Stimulated activated CD8-positive, alpha-beta memory T cell treated with anti-CD3 and anti-CD28 coated beads, Interleukin-12 subunit alpha, Interleukin-12 subunit beta, amount 100 ng/mL, for 24 hours (primary cell): Measurements from ENCODE around the gene SLC34A3.
"Not testable (repeated sequence)": the region's sequence is repeated elsewhere in the genome, so short reads cannot be mapped to it uniquely, and the experiment has no call there.

ENCODE experiments used
- DNase-seq: peaks from one replicate; pipeline ENCODE4 v3.0.0-alpha.2; 2020; ENCODE audit errors: extremely low read depth

Gene SLC34A3

DNA sequence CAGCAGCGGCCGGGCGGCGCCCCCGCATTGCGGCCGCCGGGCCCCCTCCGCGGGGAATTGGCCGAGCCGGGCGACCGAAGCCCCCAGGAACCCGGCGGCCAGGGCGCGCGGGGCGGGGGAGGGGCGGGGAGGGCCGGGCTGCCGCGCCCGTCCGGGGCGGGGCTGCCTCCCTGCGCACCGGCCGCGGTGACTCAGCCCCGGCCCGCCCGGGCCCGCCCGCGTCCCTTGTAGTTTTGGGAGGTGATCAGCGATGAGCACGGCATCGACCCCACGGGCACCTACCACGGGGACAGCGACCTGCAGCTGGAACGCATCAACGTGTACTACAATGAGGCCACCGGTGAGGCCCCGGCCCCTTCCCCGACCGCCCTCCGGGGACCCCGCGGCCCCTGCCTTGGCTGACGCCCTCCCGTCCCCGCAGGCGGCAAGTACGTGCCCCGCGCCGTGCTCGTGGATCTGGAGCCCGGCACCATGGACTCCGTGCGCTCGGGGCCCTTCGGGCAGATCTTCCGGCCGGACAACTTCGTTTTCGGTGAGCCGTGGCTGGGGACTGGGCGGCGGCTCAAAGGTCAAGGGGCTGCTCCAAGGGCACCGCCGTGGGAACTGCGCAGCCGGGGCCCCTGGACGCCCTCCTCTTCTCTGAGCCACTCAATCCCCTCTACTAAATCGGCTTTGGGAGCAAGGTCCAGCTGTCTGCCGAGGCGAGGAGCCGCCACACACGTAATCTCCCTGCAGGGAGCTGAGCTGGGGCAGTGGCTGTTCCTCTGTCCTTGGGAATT lies 11.0 kb downstream of the SLC34A3 start:
- DNase-seq: peak; percentile 51

DNA sequence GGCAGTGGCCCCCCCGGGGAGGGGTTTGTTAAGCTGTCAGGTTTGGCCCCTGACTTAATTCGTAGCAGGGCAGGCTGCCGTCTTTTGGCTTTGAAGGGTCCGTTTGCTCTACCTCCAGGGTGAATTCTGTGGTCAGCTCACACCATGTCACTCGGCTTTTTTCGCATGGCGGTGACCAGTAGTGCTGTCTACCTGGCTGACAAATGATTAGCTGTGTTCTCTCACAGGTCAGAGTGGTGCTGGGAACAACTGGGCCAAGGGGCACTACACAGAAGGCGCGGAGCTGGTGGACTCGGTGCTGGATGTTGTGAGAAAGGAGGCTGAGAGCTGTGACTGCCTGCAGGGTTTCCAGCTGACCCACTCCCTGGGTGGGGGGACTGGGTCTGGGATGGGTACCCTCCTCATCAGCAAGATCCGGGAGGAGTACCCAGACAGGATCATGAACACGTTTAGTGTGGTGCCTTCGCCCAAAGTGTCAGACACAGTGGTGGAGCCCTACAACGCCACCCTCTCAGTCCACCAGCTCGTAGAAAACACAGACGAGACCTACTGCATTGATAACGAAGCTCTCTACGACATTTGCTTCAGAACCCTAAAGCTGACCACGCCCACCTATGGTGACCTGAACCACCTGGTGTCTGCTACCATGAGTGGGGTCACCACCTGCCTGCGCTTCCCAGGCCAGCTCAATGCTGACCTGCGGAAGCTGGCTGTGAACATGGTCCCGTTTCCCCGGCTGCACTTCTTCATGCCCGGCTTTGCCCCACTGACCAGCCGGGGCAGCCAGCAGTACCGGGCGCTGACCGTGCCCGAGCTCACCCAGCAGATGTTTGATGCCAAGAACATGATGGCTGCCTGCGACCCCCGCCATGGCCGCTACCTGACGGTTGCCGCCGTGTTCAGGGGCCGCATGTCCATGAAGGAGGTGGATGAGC lies 11.8 kb downstream of the SLC34A3 start:
- no peak for DNase-seq

DNA sequence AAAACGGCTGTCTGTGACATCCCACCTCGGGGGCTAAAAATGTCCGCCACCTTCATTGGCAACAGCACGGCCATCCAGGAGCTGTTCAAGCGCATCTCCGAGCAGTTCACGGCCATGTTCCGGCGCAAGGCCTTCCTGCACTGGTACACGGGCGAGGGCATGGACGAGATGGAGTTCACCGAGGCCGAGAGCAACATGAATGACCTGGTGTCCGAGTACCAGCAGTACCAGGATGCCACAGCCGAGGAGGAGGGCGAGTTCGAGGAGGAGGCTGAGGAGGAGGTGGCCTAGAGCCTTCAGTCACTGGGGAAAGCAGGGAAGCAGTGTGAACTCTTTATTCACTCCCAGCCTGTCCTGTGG lies 12.5 kb downstream of the SLC34A3 start:
- not testable (repeated sequence) for DNase-seq

DNA sequence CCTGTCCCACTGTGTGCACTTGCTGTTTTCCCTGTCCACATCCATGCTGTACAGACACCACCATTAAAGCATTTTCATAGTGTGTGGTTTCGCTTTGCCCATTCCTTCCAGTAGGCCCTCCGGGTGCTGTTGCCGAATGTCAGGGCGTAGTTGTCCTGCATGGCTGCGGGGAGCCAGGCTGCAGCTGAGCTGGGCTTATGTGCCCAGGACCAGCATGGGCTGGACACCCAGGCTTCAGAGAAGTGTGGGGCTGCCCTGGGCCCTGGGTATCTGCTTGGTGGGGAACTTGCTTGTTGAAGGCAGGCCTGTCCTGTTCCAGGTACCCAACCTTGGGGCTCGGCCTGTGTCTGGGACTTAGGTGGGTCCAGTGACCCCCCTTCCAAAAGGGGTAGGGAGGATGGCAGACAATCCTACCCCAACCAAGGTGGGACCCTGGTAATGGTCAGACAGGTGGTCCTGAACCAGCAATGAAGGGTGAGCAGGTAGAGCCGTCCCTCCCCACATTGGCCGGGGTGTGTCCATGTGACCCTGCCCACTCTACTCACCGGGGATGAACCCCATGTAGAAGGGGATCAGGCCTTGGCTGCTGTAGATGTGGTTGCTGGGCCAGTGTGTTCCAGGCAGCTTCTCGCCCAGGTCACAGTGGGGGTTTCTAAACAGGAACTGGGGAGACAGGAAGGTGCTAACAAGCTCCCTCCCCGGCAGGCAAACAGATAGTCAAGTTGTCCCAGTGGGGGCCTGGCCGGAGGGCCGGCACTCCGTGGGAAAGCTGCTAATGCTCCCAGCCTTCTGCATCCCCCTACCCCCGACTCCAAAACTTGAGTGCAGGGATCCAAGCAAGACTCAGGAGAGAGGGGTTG lies 13.2 kb downstream of the SLC34A3 start:
- DNase-seq: no peak

DNA sequence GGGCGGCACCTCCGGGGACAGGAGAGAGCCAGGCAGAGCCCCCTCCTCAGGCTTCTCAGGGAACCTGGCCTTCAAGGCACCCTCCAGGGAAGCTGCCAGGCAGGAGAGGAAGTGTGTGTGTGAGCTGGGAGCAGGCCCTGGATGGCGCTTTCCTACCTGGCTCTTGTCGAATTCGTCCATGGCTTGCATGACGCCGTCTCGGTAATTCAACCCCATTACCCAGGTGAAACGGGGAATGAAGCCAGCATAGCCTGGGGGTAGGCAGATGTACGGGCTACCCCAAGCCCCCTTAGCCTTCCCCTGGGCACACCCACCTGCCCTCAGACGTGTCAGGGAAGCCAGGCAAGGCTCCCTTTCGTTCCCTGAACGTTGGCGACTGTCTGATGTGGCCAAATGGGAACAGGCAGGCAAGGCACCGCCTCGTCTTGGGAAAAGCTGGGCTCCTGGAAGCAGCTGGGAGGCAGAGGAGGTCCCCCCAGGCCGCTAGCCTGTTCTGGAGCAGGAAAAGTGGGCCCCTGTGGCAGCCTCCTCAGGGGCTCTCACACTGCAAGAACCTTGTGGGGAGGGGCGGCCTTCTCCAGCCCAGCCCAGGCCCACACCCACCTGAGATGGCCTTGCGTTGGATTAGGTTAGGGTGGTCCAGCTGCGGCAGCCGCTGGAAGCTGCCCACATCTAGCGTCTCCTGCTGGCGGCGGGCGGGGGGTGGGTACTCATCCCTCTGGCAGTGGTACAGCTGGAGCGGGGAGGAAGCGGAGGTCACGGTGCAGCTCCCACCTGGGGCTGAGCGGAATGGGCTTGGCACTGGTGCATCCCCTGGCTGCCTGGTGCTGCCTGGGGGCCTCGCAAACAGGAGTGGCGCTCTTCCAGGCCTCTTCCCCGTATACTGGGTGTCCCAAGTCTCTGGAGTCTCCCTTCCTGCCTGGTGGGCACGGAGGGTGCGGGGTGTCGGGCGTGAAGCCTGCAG lies 14.1 kb downstream of the SLC34A3 start:
- DNase-seq: no peak

DNA sequence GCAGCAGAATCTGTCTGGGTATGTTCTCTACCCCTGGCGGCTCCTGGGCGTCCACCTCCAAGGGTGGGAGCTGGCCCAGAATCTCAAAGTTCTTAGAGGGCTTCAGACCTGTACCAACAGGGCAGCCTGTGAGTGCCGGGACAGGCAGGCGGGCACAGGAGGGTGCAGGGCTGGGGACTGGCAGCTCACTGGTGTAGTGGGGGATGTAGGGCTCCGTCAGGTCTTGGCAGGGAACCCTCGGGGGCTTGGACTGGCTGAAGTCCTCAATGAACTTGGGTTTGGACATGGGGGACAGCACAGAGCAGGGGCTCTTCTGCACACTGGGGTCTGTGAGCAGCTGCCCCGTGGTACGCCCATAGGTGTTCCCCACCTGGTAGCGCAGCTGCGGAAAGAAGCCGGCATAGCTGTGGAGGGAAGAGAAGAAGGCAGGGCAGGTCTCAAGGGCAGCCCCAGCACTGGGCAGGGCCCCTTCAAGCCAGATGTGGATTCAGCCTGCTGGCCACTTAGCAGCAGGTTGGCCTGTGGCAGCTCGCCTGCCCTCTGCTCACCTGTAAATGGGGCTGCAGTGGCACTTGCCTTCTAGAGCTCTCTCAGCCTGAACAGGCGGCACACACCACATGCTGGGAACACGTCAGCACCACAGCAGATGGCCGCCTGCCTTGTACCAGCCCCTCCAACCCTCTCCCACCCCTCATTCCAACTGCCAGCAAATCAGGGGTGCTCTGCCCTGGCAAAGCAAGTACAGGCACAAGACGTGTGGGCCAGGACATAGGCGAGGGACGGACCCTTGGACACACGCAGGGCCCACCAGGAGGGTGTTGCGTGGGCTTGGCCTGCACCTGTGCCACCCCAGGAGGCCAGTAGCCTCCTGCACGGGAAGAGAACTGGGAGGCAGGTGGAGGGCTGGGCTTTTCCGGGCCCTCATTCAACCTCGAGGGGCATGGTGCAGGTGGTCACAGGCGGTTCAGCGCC lies 15.0 kb downstream of the SLC34A3 start:
- DNase-seq: no peak

DNA sequence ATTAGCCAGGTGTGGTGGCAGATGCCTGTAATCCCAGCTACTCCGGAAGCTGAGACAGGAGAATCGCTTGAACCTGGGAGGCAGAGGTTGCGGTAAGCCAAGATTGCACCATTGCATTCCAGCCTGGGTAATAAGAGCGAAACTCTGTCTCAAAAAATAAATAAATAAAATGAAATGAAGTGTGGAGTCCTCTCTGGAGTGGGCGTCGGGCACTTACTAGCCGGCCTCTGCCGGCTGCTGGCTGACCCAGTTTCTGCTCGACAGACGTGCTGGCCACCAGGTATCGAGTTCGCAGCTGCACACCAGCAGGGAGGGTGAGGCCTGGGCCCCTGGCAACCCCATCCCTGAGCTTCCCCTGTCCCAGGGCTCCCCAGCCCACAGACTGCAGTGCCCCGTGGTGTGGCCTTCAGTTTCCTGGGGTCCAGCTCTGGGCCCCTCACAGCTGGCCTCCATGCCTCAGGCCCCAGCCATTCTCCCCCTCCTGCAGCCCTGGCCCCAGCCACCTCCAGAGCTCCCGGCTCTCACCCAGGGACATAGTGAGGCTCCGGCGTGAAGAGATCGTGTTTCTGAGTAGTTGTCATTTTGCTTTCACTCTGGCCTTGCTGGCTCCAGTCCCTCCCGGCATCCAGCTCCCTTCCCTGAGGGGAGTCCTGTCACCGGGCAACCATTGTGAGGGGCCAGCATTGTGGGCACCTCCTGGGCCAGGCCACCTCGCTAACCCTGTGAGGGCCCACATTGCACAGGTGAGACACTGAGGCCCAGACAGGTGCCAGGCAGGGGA lies 16.6 kb downstream of the SLC34A3 start:
- DNase-seq: no peak

DNA sequence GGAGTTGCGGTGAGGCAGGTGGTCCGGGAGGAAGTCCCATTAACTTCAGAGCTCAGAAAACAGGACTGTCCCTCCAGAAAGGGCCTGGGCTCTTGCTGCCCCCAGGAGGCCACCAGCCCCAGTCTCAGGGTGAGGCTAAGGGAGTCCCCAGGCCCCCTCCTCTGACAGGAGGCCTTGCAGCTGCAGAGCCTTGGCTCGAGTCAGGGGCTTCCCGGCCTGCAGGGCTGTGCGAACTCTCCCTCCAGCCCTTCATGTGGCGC lies 17.1 kb downstream of the SLC34A3 start:
- DNase-seq: no peak

DNA sequence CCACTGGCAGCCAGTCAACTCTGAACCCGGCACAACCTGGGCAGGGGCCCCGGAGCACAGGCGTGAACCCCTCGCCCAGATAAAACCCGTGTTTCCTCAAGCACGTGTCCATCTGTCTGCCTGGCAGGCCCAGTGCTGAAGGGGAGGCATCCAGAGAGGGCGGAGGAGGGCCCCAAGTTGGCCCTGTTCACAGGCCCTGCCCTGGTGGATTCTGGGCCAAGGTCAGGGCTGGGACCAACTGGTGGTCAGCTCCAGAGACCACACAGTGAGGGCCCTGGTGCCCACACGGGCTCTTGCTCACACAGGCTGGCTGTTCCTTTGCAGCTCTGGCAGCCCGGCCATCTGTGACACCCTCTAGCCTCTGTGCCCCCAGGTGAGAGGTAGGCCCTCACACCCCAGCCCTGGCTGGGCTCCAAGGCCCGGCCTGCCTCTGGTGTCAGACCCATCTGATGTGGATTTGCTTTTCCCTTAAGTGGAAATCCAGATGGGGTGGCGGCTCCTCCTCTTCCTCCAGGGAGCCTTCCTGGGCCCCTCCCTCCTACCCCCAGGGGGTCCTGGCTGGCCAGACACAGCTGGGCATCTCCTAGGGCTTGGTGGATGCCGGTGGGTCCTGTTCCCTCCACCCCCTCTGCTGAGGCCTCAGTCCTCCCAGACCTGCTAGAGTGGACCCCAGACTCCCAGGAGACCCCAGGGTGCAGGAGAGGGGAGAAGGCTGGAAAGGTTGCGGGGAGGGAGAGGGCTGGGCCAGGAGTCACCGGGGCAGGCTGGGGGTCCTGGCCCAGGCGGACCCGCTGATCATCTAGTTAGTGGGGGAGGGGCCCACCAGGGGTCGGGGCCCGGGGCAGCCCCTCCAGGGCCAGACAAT lies 19.9 kb downstream of the SLC34A3 start:
- no peak for DNase-seq

DNA sequence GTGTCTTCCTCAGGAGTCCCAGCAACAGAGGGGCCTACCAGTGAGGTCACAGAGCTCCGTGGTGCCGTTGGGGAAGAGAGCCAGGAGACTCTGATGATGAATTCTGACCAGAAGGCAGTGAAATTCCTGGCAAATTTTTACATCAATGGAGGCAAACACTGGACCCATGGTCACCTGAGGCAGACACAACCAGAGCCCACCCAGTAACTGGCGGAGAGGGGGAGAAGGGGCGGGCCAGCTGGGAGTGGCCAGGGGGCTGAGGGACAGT lies 20.4 kb downstream of the SLC34A3 start, which contains the start of gene STPG3:
STPG3 (plus strand) TSS at position 93 of the 268 bp plus-strand sequence; CDS start at position 94, 1 bp downstream.
- no peak for DNase-seq

DNA sequence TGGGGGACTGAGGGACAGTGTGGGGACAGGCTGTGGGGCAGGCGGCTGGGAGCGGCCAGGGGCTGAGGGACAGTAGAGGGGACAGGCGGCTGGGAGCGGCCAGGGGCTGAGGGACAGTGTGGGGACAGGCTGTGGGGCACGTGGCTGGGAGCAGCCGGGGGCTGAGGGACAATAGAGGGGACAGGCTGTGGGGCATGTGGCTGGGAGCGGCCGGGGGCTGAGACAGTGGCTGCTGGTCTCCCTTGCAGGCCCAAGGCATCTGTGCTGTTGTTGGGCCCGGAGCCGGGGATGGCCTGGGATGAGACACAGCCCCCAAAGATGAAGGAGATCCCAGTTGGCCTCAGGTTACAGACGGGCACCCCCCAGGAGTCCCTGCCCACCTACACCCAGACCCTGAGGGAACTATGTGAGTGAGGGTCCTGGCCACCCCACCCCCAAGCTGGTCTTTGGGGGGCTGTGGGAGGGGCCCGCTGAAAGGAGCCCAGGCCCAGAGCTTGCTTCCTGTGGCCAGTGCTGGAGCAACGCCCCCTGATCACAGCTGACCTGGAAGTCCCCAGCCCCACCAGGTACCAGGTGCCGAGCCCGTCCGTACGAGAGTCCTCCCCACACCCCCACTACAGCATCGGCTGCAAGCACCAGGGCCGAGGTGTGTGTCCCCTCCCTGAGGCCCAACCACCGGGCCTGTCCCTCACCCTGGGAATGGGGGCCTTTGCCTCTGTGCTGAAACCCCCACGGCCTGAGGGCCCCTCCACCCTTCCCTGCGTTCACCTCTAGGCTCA lies 21.0 kb downstream of the SLC34A3 start:
- no peak for DNase-seq

DNA sequence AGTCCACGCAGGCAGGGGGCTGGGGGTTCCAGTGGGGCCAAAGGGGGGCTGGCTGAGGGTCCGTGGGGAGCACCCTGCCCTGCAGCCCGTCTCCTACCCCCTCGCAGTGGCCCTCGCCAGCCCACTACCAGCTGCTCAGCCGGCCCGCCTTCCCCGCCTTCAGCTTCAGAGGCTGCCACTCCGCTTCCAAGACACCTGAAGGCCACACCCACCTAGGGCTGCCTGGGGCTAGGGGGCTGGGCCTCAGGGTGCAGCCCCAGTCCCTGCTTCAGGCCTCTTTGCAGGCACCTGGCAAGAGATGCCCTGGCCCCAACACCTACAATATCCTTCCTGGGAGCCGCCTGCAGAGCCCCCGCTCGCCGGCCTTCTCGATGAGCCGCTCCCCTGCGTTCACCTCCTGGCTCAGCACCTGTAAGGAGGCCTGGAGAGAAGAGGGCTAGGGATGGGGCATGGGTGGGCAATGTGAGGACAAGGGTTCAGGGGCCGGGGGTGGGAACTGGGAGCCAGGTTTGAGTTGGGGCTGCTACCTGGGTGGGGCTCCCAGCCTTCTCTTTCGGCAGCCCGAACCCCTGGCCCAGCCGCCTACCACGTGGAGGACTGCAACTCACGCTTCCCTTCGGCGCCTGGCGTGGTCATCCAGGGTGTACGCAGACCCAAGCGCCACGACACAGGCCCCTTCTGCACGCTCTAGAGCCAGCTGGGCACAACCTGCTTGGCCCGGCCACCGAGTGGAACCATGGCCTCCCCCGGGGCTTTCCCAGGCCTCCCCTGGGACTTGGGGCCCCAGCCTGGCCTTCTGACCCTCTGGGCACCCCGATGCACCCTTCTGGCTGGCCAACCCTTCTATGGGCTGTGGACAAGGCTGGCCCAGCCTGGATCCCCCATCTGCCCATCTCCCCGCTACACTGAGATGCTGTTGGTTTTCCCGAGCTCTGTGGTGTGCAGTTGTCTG lies 22.1 kb downstream of the SLC34A3 start:
- DNase-seq: no peak

DNA sequence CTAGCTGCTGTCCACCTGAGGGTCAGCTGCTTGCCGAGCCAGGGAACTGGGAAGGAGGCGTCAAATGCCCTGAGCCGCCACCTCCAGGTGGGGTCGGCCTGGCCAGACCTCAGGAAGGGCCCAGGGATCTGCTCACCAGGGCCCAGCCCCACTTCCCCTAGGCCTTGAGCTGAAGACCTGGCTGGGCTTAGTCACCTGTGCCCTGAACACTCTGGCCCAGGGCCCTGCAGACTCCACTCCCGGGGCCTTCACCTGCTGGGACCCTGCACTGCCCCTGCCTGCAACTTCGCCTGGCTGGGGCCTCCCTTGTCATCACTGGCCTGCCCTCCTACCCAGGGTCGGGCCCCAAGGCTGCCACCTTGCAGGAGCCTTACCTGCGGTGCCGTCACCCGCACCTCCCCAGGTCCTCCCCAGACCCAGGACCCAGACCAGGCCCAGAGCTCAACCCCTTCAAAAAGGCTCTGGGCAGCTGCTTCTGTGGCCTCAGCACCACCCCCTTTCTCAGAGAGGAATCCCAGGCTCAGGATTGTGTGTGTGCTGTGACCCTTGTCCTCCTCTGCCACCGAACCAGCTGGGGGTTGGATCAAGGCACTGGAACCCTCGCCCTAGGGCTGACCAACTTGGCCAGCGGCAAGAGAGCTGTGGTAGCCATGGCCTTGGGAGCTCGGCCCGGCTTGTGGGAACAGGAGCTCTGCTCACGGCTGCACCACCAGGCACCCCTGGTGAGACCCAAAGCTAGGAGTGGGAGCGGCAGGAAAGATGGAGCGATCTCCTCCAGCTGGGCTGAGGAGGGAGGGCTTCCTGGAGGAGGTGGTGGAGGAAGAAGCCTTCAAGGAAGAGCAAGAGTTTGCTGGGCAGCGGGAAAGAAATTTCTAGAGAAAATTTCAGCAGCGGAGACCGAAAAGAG lies 23.3 kb downstream of the SLC34A3 start:
- no peak for DNase-seq

DNA sequence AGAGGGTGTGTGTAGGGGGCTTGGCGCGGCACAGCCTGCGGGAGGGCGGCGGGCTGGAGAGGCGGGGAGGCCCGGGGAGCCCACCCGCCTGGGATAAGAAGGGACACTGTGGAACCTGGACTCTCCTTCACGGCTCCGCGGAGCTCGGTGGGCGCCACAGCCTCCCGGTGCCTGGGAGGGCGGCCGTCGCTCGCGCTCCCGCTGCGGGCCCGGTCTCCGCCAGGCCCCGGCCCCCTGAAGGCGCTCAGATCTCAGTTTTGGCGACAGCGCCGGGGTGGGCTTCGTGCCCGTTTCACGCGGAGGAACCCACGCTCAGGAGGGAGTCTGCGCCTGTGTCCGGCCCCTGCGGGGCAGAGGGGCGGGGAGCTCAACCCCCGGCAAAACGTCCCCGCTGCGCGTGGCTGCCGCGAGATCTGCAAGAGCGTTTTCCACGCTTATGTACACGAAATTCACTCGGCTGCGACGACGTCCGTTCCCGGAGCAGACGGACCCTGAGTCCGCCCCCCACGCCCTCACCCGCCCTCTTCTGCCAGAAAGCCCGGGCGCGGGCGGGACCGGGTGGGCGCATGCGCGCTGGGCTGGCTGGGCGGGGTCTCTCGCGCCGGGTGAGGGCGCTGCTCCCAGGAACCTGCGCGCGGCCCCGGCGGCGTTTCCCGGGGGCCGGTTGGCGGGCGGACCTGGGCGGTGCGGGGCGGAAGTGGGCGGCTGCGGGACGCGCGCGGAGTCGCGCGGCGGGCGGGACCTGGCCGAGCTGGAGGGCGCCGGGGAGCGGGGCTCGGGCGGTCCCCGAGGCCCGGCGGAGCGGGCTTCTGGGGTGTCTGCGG lies 24.1 kb downstream of the SLC34A3 start, which contains the start of gene NELFB:
NELFB (plus strand) TSS at position 704 of the 824 bp plus-strand sequence.
- peak; percentile 91 for DNase-seq
